ENCODE results near the gene MAN2B2.
"Not testable (repeated sequence)": the region's sequence is repeated elsewhere in the genome, so short reads cannot be mapped to it uniquely, and the experiment has no call there.

GRCh38 chr4:6628484-6628883, 53.5 kb downstream of the MAN2B2 start:
- not testable (repeated sequence) for TF ChIP-seq CTCF (IDR thresholded peaks at IDR 0.05; ENCODE audit: low read length); EZH2phosphoT487 (IDR thresholded peaks at IDR 0.05; ENCODE audit: low read length); EZH2 (optimal IDR thresholded peaks at IDR 0.05; ENCODE audit: low read depth, low read length)

All from MM.1S (cell line).